Esophagus squamous epithelium (tissue), 4 donors: Measurements from ENCODE around the gene NRXN3.

Experiments used
- POLR2A ChIP-seq, 4 donors: fragments of 450-650 bp; IDR thresholded peaks; one replicate each; pipeline ENCODE4 v1.6.1; 2017; ENCODE audit warnings: antibody characterized with exemption in 4 of 4, mild to moderate bottlenecking in 4 of 4, moderate library complexity in 3 of 4
- TF ChIP-seq, protein P1 (sequence below), 6 experiments: fragments of 450-650 bp in 4 of 6; fragments of 200-600 bp in 2 of 6; sonication (generic) in 2 of 6; IDR thresholded peaks; one replicate each; pipeline ENCODE4 v1.5.1; 2016 to 2019; ENCODE audit warnings: antibody characterized with exemption in 6 of 6, mild to moderate bottlenecking in 4 of 6, moderate library complexity in 4 of 6

DNA sequence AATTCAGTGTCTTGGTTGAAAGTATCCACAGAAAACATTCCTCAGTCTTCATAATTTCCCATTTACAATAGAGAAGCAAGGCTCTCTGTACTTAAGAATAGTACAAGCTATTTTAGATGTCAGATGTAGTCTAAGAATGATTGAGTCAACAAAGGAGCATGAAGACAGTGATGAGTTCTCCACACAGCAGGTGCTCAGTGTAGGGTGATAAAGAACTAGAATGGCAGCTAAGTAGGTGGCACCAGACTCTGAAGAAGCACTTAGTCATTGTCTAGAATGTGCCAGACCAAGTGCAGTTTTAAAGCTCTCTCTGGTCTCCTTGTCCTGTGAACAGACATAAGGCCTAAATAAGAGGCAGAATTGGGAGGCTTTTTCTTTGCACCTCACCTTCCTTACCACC, 504.6 kb downstream of the NRXN3 start:
- TF ChIP-seq, protein P1, sequence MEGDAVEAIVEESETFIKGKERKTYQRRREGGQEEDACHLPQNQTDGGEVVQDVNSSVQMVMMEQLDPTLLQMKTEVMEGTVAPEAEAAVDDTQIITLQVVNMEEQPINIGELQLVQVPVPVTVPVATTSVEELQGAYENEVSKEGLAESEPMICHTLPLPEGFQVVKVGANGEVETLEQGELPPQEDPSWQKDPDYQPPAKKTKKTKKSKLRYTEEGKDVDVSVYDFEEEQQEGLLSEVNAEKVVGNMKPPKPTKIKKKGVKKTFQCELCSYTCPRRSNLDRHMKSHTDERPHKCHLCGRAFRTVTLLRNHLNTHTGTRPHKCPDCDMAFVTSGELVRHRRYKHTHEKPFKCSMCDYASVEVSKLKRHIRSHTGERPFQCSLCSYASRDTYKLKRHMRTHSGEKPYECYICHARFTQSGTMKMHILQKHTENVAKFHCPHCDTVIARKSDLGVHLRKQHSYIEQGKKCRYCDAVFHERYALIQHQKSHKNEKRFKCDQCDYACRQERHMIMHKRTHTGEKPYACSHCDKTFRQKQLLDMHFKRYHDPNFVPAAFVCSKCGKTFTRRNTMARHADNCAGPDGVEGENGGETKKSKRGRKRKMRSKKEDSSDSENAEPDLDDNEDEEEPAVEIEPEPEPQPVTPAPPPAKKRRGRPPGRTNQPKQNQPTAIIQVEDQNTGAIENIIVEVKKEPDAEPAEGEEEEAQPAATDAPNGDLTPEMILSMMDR (IDR thresholded peaks at IDR 0.05), result no peak
- TF ChIP-seq POLR2A (IDR thresholded peaks at IDR 0.05), result no peak
